ENCODE measurements around the gene IPO4. TPM values are rescaled to one million over a fixed set of nuclear protein-coding genes. Genes with fewer than 3 reads are reported as not detected.
A peak's percentile ranks its signal among the peaks of the same experiment; 100 is the strongest.

Gene IPO4
- total RNA-seq, 6 experiments from 2014 or later = 70.4 to 85.2 (median 79.4) TPM

DNA sequence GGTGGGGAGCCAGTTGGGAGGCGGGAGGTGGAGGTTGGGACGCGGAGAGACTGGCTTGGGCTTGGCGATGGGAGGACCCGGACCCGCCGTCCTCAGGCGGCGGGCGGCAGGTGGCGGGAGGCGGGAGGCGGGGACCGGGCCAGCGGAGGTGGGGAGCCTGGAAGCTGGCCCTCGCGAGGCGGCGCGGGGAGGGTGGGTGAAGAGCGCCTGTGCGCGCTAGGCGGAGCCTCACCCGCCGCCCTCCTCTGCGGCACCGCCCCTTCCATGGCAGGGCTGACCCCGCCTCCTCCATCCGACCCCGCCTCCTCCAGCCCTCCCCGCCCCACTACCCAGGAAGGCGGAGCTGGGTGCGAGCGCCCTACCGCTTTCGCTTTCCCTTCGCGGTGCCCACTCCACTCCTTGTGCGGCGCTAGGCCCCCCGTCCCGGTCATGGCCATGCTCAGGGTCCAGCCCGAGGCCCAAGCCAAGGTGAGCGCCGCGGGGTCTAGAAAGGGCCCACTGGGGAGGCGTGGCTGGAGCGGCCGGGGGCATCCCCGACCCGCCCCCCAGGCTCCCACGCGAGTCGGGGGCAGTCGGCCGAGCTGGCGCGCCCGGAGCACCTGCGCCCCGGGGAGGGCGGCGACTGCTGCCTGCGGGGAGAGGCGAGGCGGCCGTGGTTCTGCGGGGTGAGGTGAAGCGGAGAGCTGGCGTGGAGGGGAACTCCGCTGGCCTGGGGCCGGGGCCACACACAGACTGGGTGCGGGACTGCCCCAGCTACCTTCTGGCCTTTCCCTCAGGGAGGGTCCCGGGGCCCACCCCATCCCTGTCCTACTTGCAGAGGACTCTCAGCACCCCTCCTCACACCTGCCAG is 52.6 kb downstream of the IPO4 start, which contains the start of gene PSME1:
Gene PSME1, plus strand, starts transcription at position 361 of the 850 bp plus-strand sequence. Its CDS starts 69 bp downstream, at position 430.
- Mint-ChIP-seq H3K36me3 (ENCODE audit: low read depth) (peaks cover 29% of the 10 kb centered on the region), H3K27me3 (ENCODE audit: insufficient read depth) (peaks cover 8% of the 10 kb centered on the region), H3K9me3 (no peaks in the 10 kb centered on the region), H3K4me1 (ENCODE audit: low read depth) (peaks cover 38% of the 10 kb centered on the region), H3K4me3 (peak within 1 kb of the TSS; percentile 85), H3K27ac (peak within 1 kb of the TSS; percentile 78)
- TF ChIP-seq, protein P1, sequence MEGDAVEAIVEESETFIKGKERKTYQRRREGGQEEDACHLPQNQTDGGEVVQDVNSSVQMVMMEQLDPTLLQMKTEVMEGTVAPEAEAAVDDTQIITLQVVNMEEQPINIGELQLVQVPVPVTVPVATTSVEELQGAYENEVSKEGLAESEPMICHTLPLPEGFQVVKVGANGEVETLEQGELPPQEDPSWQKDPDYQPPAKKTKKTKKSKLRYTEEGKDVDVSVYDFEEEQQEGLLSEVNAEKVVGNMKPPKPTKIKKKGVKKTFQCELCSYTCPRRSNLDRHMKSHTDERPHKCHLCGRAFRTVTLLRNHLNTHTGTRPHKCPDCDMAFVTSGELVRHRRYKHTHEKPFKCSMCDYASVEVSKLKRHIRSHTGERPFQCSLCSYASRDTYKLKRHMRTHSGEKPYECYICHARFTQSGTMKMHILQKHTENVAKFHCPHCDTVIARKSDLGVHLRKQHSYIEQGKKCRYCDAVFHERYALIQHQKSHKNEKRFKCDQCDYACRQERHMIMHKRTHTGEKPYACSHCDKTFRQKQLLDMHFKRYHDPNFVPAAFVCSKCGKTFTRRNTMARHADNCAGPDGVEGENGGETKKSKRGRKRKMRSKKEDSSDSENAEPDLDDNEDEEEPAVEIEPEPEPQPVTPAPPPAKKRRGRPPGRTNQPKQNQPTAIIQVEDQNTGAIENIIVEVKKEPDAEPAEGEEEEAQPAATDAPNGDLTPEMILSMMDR (IDR thresholded peaks at IDR 0.05) = no peak
- peak; percentile 77 for DNase-seq

DNA sequence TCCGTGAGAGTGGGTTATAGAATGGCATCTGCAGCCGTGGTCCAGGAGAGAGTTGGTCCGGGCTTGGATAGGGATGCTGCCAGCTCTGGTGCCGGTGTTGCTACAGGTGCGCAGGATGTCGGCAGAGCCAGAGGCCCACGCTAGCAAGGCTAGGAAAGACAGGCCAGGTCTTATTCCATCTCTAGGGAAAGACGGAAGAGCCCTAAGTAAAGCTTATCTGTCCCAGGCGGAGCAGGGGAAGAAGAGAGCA is 53.1 kb downstream of the IPO4 start:
- no peaks in the 10 kb centered on the region for H3K9me3 Mint-ChIP-seq
- TF ChIP-seq, protein P1 (IDR thresholded peaks at IDR 0.05) = no peak
- peak overlapping the region; percentile 1; the same call in 1 of the 2 replicates for H3K27ac Mint-ChIP-seq
- DNase-seq = no peak
- peaks cover 38% of the 10 kb centered on the region for H3K4me1 Mint-ChIP-seq (ENCODE audit: low read depth)
- H3K36me3 Mint-ChIP-seq (ENCODE audit: low read depth) = peaks cover 29% of the 10 kb centered on the region
- H3K4me3 Mint-ChIP-seq = peak overlapping the region; percentile 85
- H3K27me3 Mint-ChIP-seq (ENCODE audit: insufficient read depth) = peaks cover 6% of the 10 kb centered on the region

DNA sequence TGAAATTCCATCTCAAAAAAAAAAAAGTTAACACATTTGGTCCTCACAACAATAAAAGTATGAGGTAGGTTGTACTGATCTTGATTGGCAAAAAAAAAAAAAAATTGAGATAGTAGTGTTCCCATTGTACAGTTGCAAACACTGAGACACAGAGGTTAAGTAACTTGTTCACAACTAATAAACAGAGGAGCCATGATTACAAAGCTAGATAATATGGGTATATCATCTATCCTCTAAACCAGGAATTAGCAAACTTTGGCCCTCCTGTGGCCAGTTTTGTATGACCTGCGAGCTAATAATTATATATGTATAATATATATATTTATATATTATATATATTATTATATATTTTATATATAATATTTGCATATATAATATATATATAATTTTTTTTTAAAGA is 54.9 kb downstream of the IPO4 start:
- peaks cover 17% of the 10 kb centered on the region for H3K36me3 Mint-ChIP-seq (ENCODE audit: low read depth)
- no peak overlapping the region for H3K4me3 Mint-ChIP-seq
- H3K27me3 Mint-ChIP-seq (ENCODE audit: insufficient read depth) = peaks cover 3% of the 10 kb centered on the region
- no peak for DNase-seq
- no peaks in the 10 kb centered on the region for H3K9me3 Mint-ChIP-seq
- H3K27ac Mint-ChIP-seq = no peak overlapping the region
- TF ChIP-seq, protein P1 (IDR thresholded peaks at IDR 0.05) = 0 out of 2 replicates have a peak, but pooled peaks have one; percentile 15
- H3K4me1 Mint-ChIP-seq (ENCODE audit: low read depth) = peaks cover 23% of the 10 kb centered on the region

DNA sequence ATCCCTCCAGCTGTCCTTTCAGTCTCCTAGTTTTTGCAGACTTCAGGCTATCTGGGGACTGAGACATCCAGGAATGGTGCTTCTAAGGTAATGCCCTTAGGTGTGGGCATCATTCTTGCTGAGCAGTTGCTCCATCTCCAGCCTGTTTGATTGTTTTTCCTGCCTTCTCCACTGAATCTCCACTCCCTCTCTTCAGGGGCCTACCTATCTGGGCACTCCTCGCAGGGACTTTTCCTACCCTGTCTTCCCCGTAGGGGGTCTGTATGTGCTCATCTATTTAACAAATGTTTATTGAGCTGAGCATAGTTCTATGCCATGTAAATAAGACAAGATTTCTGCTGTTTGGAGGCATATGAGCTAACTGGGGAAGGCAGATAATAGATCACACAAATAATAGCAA is 55.6 kb downstream of the IPO4 start:
- DNase-seq = no peak
- H3K27ac Mint-ChIP-seq = no peak overlapping the region
- TF ChIP-seq, protein P1 (IDR thresholded peaks at IDR 0.05) = no peak
- peaks cover 3% of the 10 kb centered on the region for H3K27me3 Mint-ChIP-seq (ENCODE audit: insufficient read depth)
- H3K4me3 Mint-ChIP-seq = no peak overlapping the region
- H3K9me3 Mint-ChIP-seq = no peaks in the 10 kb centered on the region
- peaks cover 10% of the 10 kb centered on the region for H3K36me3 Mint-ChIP-seq (ENCODE audit: low read depth)
- peaks cover 19% of the 10 kb centered on the region for H3K4me1 Mint-ChIP-seq (ENCODE audit: low read depth)

DNA sequence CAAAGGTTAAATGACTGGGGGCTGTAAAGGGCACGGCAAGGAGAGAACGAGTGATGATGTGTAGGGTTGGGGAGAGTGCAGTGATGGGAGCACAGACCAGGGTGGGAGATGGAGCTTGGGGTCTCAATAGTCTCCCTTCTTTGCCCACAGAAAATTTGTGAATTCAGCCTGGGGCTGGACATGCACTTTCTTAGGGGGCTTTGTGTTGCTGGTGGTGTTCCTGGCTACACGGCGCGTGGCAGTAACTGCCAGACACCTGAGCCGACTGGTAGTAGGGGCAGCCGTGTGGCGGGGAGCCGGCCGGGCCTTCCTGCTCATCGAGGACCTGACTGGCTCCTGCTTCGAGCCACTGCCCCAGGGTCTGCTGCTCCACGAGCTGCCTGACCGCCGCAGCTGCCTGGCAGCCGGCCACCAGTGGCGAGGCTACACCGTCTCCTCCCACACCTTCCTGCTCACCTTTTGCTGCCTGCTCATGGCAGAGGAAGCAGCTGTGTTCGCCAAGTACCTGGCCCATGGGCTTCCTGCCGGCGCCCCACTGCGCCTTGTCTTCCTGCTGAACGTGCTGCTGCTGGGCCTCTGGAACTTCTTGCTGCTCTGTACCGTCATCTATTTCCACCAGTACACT is 56.4 kb downstream of the IPO4 start:
- no peak for DNase-seq
- H3K4me1 Mint-ChIP-seq (ENCODE audit: low read depth) = peaks cover 15% of the 10 kb centered on the region
- TF ChIP-seq, protein P1 (IDR thresholded peaks at IDR 0.05) = no peak
- H3K27ac Mint-ChIP-seq = no peak overlapping the region
- no peaks in the 10 kb centered on the region for H3K9me3 Mint-ChIP-seq
- H3K4me3 Mint-ChIP-seq = no peak overlapping the region
- H3K36me3 Mint-ChIP-seq (ENCODE audit: low read depth) = peaks cover 5% of the 10 kb centered on the region
- H3K27me3 Mint-ChIP-seq (ENCODE audit: insufficient read depth) = peaks cover 3% of the 10 kb centered on the region
